ENCODE data around the gene PADI2.

PADI2 gene

GRCh38 chr1:17112496-17113236 is 6.6 kb downstream of the PADI2 start:
- no peak for DNase-seq

DNA sequence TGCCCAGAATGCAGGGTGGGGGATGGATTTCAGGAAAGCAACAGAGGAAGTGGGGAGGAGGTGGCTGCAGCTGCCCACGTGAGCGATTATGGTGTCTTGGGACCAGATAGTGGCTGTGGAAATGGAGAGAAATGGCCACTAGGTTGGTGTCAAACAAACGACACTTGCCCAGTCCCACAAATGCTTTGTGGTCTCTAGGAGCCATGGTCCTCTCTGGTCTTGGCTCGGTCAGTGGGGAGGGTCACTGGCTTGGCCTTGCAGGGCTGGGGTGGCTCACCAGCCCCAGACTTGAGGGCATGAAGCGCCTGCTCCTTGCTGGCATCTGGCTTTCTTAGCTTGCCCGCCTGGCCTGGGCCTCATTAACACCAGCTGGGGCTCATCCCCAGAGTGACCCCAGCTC is 7.2 kb downstream of the PADI2 start:
- DNase-seq, result no peak

- DNase-seq, result no peak
Observed at GRCh38 chr1:17110555-17110926, 8.7 kb downstream of the PADI2 start.

- no peak for DNase-seq
Observed at GRCh38 chr1:17109892-17110554, 9.2 kb downstream of the PADI2 start.

DNA sequence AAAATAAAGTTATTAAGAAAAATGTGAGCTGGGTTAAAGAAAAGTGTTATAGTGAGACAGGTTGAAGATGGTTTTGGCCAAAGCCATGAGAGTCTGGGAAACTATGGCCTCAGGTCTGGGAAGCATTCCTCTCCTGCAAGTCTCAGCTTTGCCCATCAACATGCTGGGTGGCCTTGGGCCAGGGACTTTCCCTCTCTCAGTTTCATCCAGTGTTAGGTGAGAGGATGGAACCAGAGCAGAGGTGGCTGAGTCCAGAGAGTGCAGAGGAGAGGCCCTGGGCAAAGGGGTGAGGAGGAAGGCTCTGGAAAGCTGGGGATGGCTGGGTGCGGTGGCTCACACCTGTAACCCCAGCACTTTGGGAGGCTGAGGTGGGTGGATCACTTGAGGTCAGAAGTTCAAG is 10.5 kb downstream of the PADI2 start:
- no peak for DNase-seq

GRCh38 chr1:17108360-17108759 is 10.9 kb downstream of the PADI2 start:
- DNase-seq, result no peak

- DNase-seq, result no peak
Observed at GRCh38 chr1:17104782-17105181, 14.5 kb downstream of the PADI2 start.

DNA sequence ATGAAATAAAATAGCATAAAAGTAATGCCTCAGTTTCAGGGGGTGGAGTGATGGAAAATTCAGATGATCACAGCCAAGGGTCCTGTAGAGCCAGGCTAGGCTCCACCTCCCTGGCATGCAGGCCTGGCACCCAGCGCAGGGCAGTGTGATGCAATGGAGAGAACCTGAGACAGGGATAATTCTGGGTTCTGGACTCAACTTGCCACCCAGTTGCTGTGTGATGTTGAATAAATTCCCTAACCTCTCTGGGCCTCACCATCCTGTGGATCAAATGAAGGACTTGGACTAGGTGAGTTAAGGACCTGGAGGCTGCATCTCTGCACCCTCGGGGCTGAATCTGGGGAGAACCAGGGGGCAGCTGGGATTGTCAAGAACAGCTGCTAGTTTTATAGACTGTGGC is 17.0 kb downstream of the PADI2 start:
- no peak for DNase-seq

- DNase-seq, result no peak
Observed at GRCh38 chr1:17101261-17101660, 18.0 kb downstream of the PADI2 start.

DNA sequence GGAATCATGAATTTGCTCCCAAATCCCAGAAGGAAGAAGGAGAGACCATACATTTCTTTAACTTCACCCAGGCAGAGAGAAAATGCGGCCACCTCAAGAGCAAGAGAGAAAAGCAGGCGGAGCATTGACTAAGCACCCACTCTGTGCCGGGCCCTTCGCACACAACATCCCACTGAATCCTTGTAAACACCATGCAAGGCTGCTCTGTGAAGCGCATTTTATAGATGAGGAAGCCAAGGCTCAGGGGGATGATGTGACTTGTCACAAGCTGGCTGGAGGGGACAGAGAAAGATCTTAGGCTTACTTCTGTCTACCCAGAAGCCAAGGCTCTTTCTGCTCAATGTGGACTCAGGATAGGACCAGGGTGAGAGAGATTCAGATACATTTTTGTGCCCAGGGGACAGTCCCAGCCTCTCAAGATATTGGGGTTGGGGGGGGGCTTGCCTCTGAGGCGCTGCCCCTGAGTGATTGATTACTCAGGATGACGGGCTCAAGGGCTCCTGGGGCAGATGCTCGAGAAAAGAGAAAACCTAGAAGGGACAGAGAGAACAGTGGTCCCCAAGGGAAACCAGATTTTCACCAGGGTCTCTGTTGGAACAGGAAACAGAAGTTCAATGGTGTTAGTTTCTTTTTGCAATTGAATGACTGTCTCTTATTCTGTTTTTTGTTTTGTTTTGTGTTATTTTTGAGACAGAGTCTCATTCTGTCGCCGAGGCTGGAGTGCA is 19.5 kb downstream of the PADI2 start:
- no peak for DNase-seq

- no peak for DNase-seq
Observed at GRCh38 chr1:17098446-17099317, 20.6 kb downstream of the PADI2 start.

GRCh38 chr1:17097787-17098186 is 21.5 kb downstream of the PADI2 start:
- no peak for DNase-seq

DNA sequence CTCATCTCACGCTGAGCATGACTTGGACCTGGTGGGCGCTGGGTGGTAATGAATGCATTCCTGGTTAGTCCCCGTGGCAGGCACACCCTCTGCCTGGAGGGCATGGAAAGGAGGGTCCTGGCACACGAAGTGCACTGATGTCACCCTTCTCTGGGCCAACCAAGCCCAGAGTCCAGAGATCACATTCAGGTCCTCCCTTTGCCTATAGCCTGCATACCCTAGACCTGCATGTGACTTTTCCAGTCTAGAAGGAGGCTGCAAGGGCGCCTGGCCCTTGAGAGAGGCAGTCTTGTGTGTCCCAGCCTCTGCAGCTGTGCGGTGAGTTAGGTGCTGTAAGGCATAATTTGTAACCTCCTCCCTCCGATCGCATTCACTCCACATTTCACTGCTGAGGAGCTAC is 22.1 kb downstream of the PADI2 start:
- DNase-seq, result no peak

DNA sequence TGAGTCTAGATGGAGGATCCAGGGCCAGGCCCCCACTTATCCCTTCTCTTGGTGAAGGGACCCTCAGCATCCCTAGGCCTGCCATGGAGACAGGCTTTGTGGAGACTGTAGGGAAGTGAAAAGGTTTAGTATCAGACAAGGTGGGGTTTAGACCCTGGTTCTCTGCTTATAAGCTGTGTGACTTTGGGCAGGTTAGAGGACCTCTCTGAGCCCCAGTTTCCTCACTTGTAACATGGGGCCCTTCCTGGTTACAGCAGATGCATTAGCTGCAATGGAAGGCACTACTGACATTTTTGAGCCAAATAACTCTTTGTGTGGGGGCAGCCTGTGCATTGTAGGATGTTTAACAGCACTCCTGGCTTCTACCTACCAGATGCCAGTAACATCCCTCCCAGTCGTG is 22.7 kb downstream of the PADI2 start:
- no peak for DNase-seq

GRCh38 chr1:17095141-17095540 is 24.1 kb downstream of the PADI2 start:
- no peak for DNase-seq

DNA sequence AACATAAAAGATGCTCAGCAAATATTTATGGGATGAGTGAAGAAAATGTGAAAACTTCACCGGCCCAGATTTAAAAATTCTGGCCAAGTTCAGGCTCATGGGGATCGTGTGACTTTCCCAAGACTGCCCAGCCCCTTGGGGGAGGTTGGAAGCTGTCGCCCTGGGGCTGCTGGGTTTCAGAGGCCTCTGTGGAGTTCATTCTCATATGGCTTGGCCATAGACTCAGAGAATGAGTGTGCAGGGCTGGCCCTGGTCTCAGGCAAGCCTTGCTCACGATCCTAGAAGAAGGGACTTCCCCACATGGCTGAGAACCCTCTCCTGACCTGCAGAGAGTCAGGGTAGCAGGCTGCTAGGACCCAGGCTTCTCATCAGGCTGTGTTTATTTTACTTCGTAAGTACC is 24.6 kb downstream of the PADI2 start:
- DNase-seq, result no peak

GRCh38 chr1:17093822-17094393 is 25.3 kb downstream of the PADI2 start:
- DNase-seq, result no peak

DNA sequence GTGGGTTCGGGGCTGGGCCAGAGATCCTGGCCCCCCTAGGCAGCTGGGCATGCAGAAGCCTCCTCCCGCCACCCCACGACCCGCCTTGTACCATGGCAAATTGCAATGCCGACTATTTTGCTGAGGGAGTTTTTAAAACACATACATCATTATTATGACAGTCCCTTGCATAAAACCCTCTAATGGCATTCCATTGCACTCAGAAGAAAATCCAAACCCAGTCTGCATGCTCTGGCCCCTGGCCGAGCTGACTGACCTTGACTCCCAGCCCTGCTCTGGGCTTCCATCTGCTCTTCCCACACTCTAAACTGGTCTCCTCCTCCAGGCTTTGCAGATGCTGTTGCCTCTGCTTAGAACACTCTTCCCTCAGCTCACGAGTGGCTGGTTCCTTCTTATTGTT is 28.0 kb downstream of the PADI2 start:
- no peak for DNase-seq

DNA sequence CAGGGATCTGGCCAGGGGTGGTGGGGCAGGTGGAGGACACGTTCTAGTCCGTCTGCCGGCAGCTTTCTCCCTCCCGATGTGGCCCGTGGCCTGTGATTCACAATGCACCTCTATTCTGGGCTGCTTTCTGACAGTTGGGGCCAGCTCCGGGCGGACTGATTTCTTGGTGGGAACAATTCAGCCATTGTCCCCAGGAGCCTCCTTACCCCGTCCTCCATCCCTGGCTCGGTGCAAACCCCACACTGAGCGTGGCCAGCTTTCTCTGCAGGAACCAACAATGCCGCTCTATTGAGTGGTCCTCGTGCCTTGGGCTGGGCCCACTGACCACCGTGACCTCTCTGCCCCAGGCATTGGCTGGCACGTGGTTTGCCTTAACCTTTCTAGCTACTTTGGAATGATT is 29.7 kb downstream of the PADI2 start:
- no peak for DNase-seq

- no peak for DNase-seq
Observed at GRCh38 chr1:17086751-17087150, 32.5 kb downstream of the PADI2 start.

- no peak for DNase-seq
Observed at GRCh38 chr1:17084787-17085186, 34.5 kb downstream of the PADI2 start.

DNA sequence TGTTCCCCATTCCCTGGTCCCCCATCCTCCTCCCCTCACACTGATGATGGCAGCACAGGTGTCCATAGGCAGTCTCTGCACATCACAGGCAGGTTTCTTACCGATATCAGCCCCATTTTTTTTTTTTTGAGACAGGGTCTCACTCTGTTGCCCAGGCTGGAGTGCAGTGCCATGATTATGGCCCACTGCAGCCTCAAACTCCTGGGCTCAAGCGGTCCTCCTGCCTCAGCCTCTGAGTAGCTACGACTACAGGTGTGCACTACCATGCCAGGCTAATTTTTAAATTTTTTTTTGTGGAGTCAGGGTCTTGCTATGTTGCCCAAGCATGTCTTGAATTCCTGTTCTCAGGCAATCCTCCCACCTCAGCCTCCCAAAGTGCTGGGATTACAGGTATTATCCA is 36.5 kb downstream of the PADI2 start:
- no peak for DNase-seq

DNA sequence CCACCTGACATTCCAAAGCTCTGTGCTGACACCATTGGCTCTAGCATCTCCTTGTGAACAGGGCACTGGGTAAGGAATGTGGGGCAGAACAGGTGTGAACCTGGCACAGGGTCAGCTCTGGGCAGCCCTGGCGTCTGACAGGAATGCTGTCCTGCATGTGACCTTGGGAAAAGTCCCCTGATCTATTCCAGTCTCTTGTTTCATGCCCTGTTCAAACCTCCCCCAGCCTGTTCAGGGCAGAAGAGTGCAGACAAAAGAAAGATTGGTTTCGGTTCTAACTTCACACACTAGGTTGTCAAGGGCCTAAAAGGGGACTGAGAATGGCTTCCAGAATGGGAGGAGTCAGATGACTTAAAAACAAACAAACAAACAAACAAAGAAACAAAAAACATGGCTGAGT is 37.8 kb downstream of the PADI2 start:
- no peak for DNase-seq
